Measurements from ENCODE around the gene SMG9.
A peak's percentile ranks its signal among the peaks of the same experiment; 100 is the strongest.

The SMG9 gene

DNA sequence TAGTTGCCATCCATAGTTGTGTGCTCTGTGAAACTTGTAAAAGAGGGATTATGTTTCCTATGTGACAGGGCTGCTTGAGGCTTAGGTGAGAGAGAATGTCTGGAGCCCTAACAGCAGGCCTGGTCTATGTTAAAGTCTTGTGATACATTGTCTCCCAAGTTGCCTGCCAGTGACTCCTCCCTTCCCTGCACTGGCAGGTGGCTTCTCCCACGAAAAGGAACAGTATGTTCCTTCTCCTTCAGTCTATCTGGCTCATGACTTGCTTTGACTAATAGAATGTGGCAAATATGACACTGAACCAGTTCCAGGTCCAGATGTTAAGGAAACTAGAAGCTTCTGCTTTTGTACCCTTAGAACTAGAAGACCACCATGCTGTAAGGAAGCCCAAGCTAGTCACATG is 31.9 kb upstream of the SMG9 start:
- H3K79me2 ChIP-seq (ENCODE audit: control insufficient read depth, low read length), result peaks cover 7% of the 10 kb centered on the region
- H3K4me1 ChIP-seq (ENCODE audit: control insufficient read depth, low read length), result peaks cover 38% of the 10 kb centered on the region
- no peaks in the 10 kb centered on the region for H3K9me3 ChIP-seq (ENCODE audit: control insufficient read depth, insufficient read depth, low read length)

DNA sequence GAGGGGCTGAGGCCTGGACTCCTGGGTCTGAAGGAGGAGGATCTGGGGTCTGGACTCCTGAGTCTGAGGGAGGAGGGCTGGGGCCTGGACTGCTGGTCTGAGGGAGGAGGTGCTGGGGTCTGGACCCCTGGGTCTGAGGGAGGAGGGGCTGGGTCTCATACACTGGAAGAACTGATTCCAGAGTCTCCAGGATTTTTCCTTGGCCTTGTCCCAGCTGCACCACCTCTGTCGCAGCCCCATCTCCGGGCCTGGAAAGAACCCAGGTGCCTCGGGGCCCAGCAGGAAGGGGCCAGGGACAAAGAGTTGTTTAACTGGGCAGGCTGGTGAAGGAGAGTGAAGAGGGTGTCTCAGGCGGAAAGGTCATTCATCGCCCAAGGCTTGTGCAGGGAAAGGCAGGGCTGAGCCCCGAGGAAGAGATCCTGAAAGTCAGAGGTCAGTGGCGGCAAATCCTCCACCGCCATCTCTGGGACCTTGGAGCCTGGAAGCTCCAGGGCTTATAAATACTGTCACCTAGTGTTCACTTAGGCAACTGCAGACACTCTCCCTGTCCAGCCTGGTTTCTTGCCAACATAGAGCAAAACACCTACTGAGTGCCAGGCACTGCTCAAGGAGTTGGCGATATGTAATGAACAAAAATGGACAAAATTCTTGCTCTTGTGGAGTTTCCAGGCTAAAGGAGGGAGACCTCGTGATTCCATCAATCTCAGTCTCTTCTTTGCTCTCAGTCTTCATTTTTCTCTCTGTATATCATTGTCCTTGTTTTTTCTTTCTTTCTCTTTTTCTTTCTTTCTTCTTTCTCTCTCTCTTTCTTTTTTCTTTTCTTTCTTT is 30.4 kb upstream of the SMG9 start:
- TF ChIP-seq, protein P1, sequence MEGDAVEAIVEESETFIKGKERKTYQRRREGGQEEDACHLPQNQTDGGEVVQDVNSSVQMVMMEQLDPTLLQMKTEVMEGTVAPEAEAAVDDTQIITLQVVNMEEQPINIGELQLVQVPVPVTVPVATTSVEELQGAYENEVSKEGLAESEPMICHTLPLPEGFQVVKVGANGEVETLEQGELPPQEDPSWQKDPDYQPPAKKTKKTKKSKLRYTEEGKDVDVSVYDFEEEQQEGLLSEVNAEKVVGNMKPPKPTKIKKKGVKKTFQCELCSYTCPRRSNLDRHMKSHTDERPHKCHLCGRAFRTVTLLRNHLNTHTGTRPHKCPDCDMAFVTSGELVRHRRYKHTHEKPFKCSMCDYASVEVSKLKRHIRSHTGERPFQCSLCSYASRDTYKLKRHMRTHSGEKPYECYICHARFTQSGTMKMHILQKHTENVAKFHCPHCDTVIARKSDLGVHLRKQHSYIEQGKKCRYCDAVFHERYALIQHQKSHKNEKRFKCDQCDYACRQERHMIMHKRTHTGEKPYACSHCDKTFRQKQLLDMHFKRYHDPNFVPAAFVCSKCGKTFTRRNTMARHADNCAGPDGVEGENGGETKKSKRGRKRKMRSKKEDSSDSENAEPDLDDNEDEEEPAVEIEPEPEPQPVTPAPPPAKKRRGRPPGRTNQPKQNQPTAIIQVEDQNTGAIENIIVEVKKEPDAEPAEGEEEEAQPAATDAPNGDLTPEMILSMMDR (IDR thresholded peaks at IDR 0.05; ENCODE audit: low read depth, low read length, poor library complexity, severe bottlenecking), result peak; percentile 97
- TF ChIP-seq EZH2phosphoT487 (IDR thresholded peaks at IDR 0.05; ENCODE audit: borderline replicate concordance, low read length), result no peak
- Histone ChIP-seq H3K9me2 (replicated peaks; ENCODE audit: control insufficient read depth, low read length) (no peaks in the 10 kb centered on the region), H3F3A (ENCODE audit: control insufficient read depth, insufficient read depth) (peaks cover 17% of the 10 kb centered on the region), H3K4me1 (ENCODE audit: control insufficient read depth, low read length) (peaks cover 50% of the 10 kb centered on the region), H3K4me2 (ENCODE audit: low read length) (peak overlapping the region; percentile 90), H3K36me3 (ENCODE audit: control insufficient read depth, low read length) (no peaks in the 10 kb centered on the region), H3K4me3 (ENCODE audit: low read length) (peak overlapping the region; percentile 94), H3K27me3 (ENCODE audit: control insufficient read depth, low read length) (no peaks in the 10 kb centered on the region), H3K79me2 (ENCODE audit: control insufficient read depth, low read length) (peaks cover 22% of the 10 kb centered on the region), H4K20me1 (ENCODE audit: control insufficient read depth, insufficient read depth, low read depth, low read length) (no peaks in the 10 kb centered on the region), H3K27ac (ENCODE audit: low read depth, low read length) (peak overlapping the region; percentile 95), H3K9me3 (ENCODE audit: control insufficient read depth, insufficient read depth, low read length) (no peaks in the 10 kb centered on the region)

More for the DNA sequence above, 31.9 kb upstream of the SMG9 start:
- TF ChIP-seq, protein P1 (IDR thresholded peaks at IDR 0.05; ENCODE audit: low read depth, low read length, poor library complexity, severe bottlenecking), result no peak
- TF ChIP-seq EZH2phosphoT487 (IDR thresholded peaks at IDR 0.05; ENCODE audit: borderline replicate concordance, low read length), result no peak
- no peaks in the 10 kb centered on the region for H3K27me3 ChIP-seq (ENCODE audit: control insufficient read depth, low read length)
- H3F3A ChIP-seq (ENCODE audit: control insufficient read depth, insufficient read depth), result peaks cover 13% of the 10 kb centered on the region
- no peak overlapping the region for H3K4me3 ChIP-seq (ENCODE audit: low read length)
- H3K4me2 ChIP-seq (ENCODE audit: low read length), result no peak overlapping the region
- no peaks in the 10 kb centered on the region for H3K9me2 ChIP-seq (replicated peaks; ENCODE audit: control insufficient read depth, low read length)
- no peaks in the 10 kb centered on the region for H4K20me1 ChIP-seq (ENCODE audit: control insufficient read depth, insufficient read depth, low read depth, low read length)
- no peaks in the 10 kb centered on the region for H3K36me3 ChIP-seq (ENCODE audit: control insufficient read depth, low read length)
- H3K27ac ChIP-seq (ENCODE audit: low read depth, low read length), result no peak overlapping the region

DNA sequence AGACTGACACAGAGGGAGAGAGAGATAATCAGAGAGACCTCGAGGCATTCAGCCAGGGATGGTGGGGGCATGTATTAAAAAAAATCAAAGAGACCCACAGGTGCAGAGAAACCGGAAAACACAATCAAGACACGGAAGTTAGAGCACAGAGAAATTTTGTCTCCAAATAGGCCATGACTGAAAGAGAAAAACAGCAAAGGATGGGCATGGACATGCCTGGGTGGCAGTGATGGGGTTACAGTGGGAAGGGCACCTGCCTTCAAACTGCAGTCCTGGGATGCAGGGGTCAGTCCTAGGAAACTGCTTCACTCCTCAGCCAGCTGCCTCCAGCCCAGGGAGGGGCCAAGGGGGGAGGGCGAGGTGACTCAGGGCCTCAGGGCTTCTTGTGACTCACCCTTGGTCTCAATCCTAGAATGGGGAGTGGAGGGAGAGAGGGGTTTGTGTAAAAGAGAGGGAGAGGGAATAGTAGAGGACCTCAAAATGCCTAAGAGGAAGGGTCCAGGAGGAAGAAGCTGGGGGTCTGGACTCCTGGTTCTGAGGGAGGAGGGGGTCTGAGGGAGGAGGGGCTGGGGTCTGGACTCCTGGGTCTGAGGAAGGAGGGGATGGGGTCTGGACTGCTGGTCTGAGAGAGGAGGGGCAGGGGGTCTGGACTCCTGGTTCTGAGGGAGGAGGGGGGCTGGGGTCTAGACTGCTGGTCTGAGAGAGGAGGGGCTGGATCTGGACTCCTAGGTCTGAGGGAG is 29.6 kb upstream of the SMG9 start:
- Histone ChIP-seq H3K4me3 (ENCODE audit: low read length) (peak overlapping the region; percentile 94), H3K27me3 (ENCODE audit: control insufficient read depth, low read length) (no peaks in the 10 kb centered on the region), H3K4me1 (ENCODE audit: control insufficient read depth, low read length) (peaks cover 53% of the 10 kb centered on the region), H3F3A (ENCODE audit: control insufficient read depth, insufficient read depth) (peaks cover 17% of the 10 kb centered on the region), H3K9me3 (ENCODE audit: control insufficient read depth, insufficient read depth, low read length) (no peaks in the 10 kb centered on the region), H3K79me2 (ENCODE audit: control insufficient read depth, low read length) (peaks cover 29% of the 10 kb centered on the region), H3K27ac (ENCODE audit: low read depth, low read length) (peak overlapping the region; percentile 95), H3K4me2 (ENCODE audit: low read length) (peak overlapping the region; percentile 90), H4K20me1 (ENCODE audit: control insufficient read depth, insufficient read depth, low read depth, low read length) (no peaks in the 10 kb centered on the region), H3K9me2 (replicated peaks; ENCODE audit: control insufficient read depth, low read length) (no peaks in the 10 kb centered on the region), H3K36me3 (ENCODE audit: control insufficient read depth, low read length) (peaks cover 3% of the 10 kb centered on the region)
- TF ChIP-seq, protein P1 (IDR thresholded peaks at IDR 0.05; ENCODE audit: low read depth, low read length, poor library complexity, severe bottlenecking), result no peak
- no peak for TF ChIP-seq EZH2phosphoT487 (IDR thresholded peaks at IDR 0.05; ENCODE audit: borderline replicate concordance, low read length)
